Pancreas (tissue), 10 donors: ENCODE data around the gene SNX33. TPM values are rescaled to one million over a fixed set of nuclear protein-coding genes. Genes with fewer than 3 reads are reported as not detected.

ENCODE experiments used
- ATAC-seq, 4 donors: fragments of 200-7000 bp; cut with Tn5 transposase; one replicate each; pipeline versions ENCODE4 v1.8.0 to v1.9.1; 2020; ENCODE audit warnings: mild to moderate bottlenecking in 4 of 4, moderate library complexity in 4 of 4
- DNase-seq, 6 donors: peaks; one replicate each; pipeline ENCODE4 v3.0.0-alpha.2; 2020
- FAIRE-seq: peaks from 2 replicates; lab custom pipeline; 2012; peaks lifted over from hg19 to GRCh38; lab: Jason Lieb, UNC
- H3K27ac ChIP-seq, 4 donors: fragments of 200-600 bp; sonication (generic); 1 replicate in 3 of 4; 2 replicates in 1 of 4; pipeline versions ENCODE4 v1.5.0 to v1.8.0; 2020
- H3K27me3 ChIP-seq, 4 donors: fragments of 200-600 bp; one replicate each; pipeline ENCODE4 v1.8.0; 2021
- H3K36me3 ChIP-seq, 3 donors: fragments of 200-600 bp; sonication (generic) in 1 of 3; one replicate each; pipeline versions ENCODE4 v1.5.0 to v1.8.0; 2020 to 2021
- H3K4me1 ChIP-seq, 3 donors: fragments of 200-600 bp; one replicate each; pipeline ENCODE4 v1.8.0; 2021
- H3K4me3 ChIP-seq, 4 donors: fragments of 200-600 bp; sonication (generic) in 2 of 4; one replicate each; pipeline versions ENCODE4 v1.5.0 to v1.8.0; 2020 to 2021
- H3K9me3 ChIP-seq, 4 donors: fragments of 200-600 bp; one replicate each; pipeline ENCODE4 v1.8.0; 2021
- WGBS, 2 donors: extraction: QIAGEN DNeasy Blood & Tissue Kit; methylation state at CpG; one replicate each; pipeline ENCODE4 v1.1.7; 2013; 5-methylcytosine and 5-hydroxymethylcytosine counted together
- intact Hi-C, 3 donors: fragments of 100-400 bp; cut with DNase I; formaldehyde crosslinking; loops; one replicate each; pipeline versions ENCODE4 v1.11.1 to v1.14.2; 2022
- polyA plus RNA-seq, 2 donors: library from polyadenylated mRNA; stranded (reverse); fragments of 200-250 nt; gene quantifications; one replicate each; pipeline ENCODE4 v1.2.3, GENCODE V29; 2013
- total RNA-seq, 6 donors: library from RNA; stranded (reverse); fragmentation: NEBNext Ultra II Directional in 4 of 6; extraction: Animal tissue kit (Norgen Biotek cat#: 25700) in 4 of 6; gene quantifications; one replicate each; pipeline versions ENCODE4 v1.2.1 to v1.2.4, GENCODE V29; 2021 to 2023
- TF ChIP-seq, protein P1 (sequence below), 4 donors: fragments of 200-600 bp; sonication (generic) in 3 of 4; IDR thresholded peaks; one replicate each; pipeline versions ENCODE4 v1.5.0 to v1.8.0; 2021; ENCODE audit warnings: antibody characterized with exemption in 4 of 4
- donor health status: healthy with polysubstance abuse.
- donor health status: DM: no; HTN: no; CAD: no; lungs with moderate emphysema.
- donor health status: DM: no; HTN: no; CAD: no.
- donor health status: control.
- donor health status: control.
- donor health status: Bipolar disorder and iron deficiency.
- donor health status: DM: yes; HTN: yes; CAD: no.
- donor health status: DM: no; HTN: no; CAD: no.
- donor health status: DM: no; HTN: no; CAD: no.
- donor health status: DM: yes; HTN: yes; CAD: no.

SNX33 gene
- total and polyA plus RNA-seq, 8 donors, result 9.8 to 24.1 (median 13.9) TPM

DNA sequence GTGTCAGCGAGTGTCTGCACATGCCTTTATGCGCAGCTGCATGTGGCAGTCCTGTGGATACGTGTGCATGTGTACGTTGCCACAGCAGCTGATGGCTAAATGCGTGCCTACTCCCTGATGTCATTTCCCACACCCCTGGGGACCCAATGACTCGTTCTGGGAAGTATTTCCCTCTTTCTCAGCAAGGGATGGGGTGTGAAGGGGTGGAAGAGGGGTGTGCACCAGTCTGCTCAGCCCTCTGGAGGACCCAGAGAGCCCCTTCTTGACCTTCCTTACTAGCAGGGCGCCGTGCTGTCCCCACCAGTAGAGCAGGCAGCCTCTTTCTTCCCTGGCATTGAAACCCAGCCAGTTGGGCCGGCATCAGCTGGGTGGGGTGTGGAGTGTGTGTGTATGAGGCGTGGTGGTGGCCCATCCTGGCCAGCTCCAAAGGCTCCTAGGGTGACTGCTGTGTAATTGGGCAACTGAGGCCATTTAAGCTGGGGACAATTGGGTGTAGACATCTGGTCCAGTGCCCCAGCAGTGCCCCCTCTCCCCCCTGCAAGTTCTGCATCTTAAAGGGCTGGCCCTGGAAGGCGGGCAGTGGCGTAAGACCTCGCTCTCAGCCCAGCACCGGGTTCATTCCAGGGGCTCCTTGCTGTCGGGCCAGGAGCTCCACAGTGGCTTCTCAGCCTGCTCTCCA, 19.2 kb downstream of the SNX33 start:
- TF ChIP-seq, protein P1, sequence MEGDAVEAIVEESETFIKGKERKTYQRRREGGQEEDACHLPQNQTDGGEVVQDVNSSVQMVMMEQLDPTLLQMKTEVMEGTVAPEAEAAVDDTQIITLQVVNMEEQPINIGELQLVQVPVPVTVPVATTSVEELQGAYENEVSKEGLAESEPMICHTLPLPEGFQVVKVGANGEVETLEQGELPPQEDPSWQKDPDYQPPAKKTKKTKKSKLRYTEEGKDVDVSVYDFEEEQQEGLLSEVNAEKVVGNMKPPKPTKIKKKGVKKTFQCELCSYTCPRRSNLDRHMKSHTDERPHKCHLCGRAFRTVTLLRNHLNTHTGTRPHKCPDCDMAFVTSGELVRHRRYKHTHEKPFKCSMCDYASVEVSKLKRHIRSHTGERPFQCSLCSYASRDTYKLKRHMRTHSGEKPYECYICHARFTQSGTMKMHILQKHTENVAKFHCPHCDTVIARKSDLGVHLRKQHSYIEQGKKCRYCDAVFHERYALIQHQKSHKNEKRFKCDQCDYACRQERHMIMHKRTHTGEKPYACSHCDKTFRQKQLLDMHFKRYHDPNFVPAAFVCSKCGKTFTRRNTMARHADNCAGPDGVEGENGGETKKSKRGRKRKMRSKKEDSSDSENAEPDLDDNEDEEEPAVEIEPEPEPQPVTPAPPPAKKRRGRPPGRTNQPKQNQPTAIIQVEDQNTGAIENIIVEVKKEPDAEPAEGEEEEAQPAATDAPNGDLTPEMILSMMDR (IDR thresholded peaks at IDR 0.05), result no peak
- H3K27me3 ChIP-seq, result no peaks in the 10 kb centered on the region
- WGBS, 2 donors, result 74 to 79% methylated on average over 15 of the region's 15 CpGs
- H3K36me3 ChIP-seq, result no peaks in the 10 kb centered on the region
- ATAC-seq (peak in 3 of 4 donors; percentile 19 to 56 (median 39)), FAIRE-seq (no peak), DNase-seq (peak in 2 of 6 donors; percentile 45 to 47)
- no peak overlapping the region for H3K4me3 ChIP-seq
- H3K4me1 ChIP-seq, result peaks cover 8 to 19% (median 19%) of the 10 kb centered on the region in 3 donors
- H3K9me3 ChIP-seq, result no peaks in the 10 kb centered on the region
- intact Hi-C loops, result no loop called here
- H3K27ac ChIP-seq, result peak overlapping the region in 3 of 4 donors; percentile 42 to 68 (median 54)

DNA sequence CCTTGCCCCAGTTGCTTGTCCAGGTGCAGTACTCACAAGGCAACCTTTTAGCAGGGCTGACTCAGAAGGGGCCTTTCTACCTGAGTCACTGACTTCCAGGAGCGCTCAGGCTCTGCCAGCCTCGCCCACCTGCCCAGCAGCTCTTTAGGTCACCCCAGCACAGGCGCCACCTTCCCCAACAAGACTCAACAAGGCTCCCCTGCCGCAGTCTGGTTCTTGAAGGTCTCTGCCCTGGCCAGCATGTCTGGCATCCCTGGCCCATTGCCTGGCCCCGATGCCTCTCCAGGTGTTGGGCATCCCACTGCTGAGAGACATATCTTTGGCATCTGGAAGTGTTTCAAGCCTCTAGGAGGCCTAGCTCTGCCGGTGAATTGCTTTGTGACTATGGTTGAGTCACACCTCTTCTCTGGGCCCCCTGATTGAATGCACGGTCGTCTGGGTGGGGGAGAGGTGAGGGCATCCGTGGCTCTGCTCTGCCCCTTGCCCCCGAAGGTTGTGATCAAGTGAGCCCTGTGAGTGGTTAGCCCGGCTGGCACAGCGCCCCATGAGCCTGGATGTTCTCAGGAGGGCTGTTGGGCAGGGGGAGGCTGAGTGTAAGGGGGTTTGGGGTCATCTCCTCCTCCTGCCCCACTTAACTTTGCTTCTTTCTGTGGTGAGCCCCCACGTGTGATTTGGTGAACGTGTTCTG, 21.6 kb downstream of the SNX33 start:
- Histone ChIP-seq H3K27ac (peak overlapping the region in 1 of 4 donors; percentile 62), H3K4me1 (peaks cover 9 to 17% (median 10%) of the 10 kb centered on the region in 3 donors), H3K36me3 (no peaks in the 10 kb centered on the region), H3K4me3 (no peak overlapping the region), H3K9me3 (no peaks in the 10 kb centered on the region), H3K27me3 (no peaks in the 10 kb centered on the region)
- no peak for FAIRE-seq
- DNase-seq, result peak in 5 of 6 donors; percentile 62 to 77 (median 71)
- peak; percentile 20 to 42 (median 26) for ATAC-seq
- WGBS, 2 donors, result 66 to 69% methylated on average over 14 of the region's 14 CpGs
- TF ChIP-seq, protein P1 (IDR thresholded peaks at IDR 0.05), result no peak
- intact Hi-C loops, result no loop called here

DNA sequence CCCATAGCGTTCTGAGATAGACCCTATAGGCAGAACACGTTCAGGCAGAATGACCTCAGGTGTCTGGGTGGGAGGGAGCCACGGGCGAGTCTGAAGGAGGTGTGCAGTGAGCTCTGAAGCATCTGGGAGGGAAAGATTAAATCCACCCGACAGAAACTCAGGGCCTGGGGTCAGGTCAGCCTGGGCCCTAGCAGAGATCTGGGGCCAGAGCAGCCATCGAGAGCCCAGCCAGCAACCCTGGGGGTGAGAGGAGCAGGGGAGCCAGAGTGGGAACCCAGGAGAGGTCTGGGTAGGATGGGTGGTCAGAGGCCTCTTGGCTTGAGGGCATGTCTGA, 22.1 kb downstream of the SNX33 start:
- TF ChIP-seq, protein P1 (IDR thresholded peaks at IDR 0.05), result no peak
- H3K27me3 ChIP-seq, result no peaks in the 10 kb centered on the region
- no peaks in the 10 kb centered on the region for H3K36me3 ChIP-seq
- intact Hi-C loops, result no loop called here
- WGBS, 2 donors, result 85 to 86% methylated on average over 6 of the region's 6 CpGs
- peaks cover 9 to 17% (median 10%) of the 10 kb centered on the region in 3 donors for H3K4me1 ChIP-seq
- H3K4me3 ChIP-seq, result no peak overlapping the region
- ATAC-seq (no peak), DNase-seq (peak in 1 of 6 donors; percentile 35), FAIRE-seq (no peak)
- H3K9me3 ChIP-seq, result no peaks in the 10 kb centered on the region
- H3K27ac ChIP-seq, result no peak overlapping the region

DNA sequence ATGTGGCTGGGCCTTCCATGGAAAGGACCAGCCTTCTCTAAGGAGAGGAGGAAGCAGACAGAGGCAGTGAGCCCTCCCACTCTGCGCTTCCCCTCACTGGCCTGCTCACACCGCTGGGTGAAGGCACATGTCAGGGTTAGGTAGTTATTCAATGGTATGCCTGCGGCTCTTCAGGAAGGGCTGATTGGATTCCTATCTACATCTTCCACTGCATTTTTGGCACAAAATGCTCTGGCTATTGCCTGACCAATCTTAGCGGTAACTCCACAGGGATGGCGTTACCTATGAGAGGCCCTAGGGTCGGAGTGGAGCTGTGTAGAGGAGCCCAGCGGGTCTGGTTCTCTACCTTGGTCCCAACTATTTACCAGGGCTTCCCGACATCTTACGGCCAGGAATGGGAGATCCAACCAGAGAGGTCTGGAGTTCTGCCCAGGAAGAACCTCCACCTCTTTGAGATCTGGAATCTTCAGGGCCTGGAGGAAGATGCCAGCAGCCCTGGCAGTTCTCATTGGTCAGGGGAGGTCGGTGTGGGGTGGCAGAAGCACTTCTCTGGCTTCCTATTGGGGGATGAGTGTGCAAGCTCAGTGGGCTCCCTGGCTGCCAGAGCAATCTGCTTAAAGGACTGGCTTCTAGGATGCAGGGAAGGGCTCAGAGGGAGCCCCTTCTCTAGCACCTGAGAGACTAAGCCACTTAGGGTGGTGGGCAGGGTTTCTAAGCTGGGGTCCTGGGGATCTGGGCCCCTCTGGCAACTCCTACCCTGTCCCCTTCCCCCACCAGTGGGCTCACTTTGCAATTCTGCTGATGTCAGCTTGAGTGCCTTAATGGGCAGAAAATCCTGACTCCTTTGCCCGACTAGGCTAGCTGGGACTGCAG, 24.3 kb downstream of the SNX33 start:
- Histone ChIP-seq H3K27ac (peak overlapping the region in 2 of 4 donors; percentile 3 to 63), H3K4me1 (peaks cover 9 to 14% (median 10%) of the 10 kb centered on the region in 3 donors), H3K27me3 (no peaks in the 10 kb centered on the region), H3K4me3 (no peak overlapping the region), H3K9me3 (no peaks in the 10 kb centered on the region), H3K36me3 (no peaks in the 10 kb centered on the region)
- FAIRE-seq (no peak), DNase-seq (no peak), ATAC-seq (no peak)
- intact Hi-C loops, result no loop called here
- TF ChIP-seq, protein P1 (IDR thresholded peaks at IDR 0.05), result no peak
- WGBS, 2 donors, result 71 to 73% methylated on average over 11 of the region's 11 CpGs
